ENCODE data around the gene LENG1. TPM values are rescaled to one million over a fixed set of nuclear protein-coding genes. Genes with fewer than 3 reads are reported as not detected.

Gene LENG1
- total and polyA plus RNA-seq, 9 of the 15 experiments (the other 6 are each of a cell fraction or from before 2014, with no cell fraction given) = 0.30 to 10.5 (median 4.7) TPM

DNA sequence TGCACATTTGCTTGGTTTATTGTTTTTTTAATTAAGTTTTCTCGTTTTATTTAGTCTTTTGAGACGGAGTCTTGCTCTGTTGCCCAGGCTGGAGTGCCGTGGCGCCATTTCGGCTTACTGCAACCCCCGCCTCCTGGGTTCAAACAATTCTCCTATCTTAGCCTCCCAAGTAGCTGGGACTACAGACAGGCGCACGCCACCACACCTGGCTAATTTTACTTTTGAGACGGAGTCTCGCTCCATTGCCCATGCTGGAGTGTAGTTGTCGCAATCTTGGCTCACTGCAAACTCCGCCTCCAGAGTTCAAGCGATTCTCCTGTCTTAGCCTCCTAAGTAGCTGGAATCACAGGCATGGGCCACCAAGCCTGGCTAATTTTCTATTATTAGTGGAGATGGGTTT lies 42.5 kb upstream of the LENG1 start:
- peak overlapping the region; percentile 98 to 99 for H3K9ac ChIP-seq (ENCODE audit: insufficient read depth in 1 of 2, low read depth in 2 of 2, low read length in 2 of 2)
- DNase-seq (ENCODE audit: extremely low read depth in 1 of 4, low spot score in 3 of 4) = no peak
- peaks cover 30 to 39% of the 10 kb centered on the region in 2 experiments for H3K4me1 ChIP-seq (replicated peaks in 1 of 2; ENCODE audit: control insufficient read depth in 2 of 2, insufficient read depth in 2 of 2, low read length in 2 of 2)
- peaks cover 67% of the 10 kb centered on the region for H3K79me2 ChIP-seq (ENCODE audit: control insufficient read depth, insufficient read depth, low read length)
- no peak for ATAC-seq
- FAIRE-seq = no peak
- in situ Hi-C loops (cut with MboI) (no loop called here), intact Hi-C loops (cut with micrococcal nuclease) (loop anchor here (2.0 kb wide), 1 partner anchor 65 kb away; the partner anchor contains the start of gene CNOT3)
- ChIA-PET POLR2A (interaction anchor here (0.6 to 5.3 kb wide), 9 partner anchors 9 to 87 kb away, joined by 3 to 206 read pairs (median 8); partner anchors contain the start of genes LENG1, MBOAT7, PRPF31 and TFPT), CTCF (ENCODE audit: low intra/inter-chr PET ratio) (no interaction called here)
- H4K20me1 ChIP-seq (replicated peaks; ENCODE audit: control insufficient read depth, insufficient read depth, low read length) = peaks cover 60% of the 10 kb centered on the region
- H3K36me3 ChIP-seq (ENCODE audit: control insufficient read depth, insufficient read depth, low read length) = peaks cover 64% of the 10 kb centered on the region
- H3K9me1 ChIP-seq (ENCODE audit: control insufficient read depth, insufficient read depth, low read length) = peaks cover 11% of the 10 kb centered on the region
- H3K27me3 ChIP-seq (ENCODE audit: control insufficient read depth in 2 of 2, insufficient read depth in 2 of 2, low read length in 2 of 2) = no peaks in the 10 kb centered on the region
- BruUV-seq (replicated peaks) = no TSS peak
- under 1% methylated on average over 13 of the region's 13 CpGs for WGBS (ENCODE audit: insufficient coverage, low coverage, missing lambda C conversion rate)
- 0 out of 2 replicates have a peak, but pooled peaks have one; percentile 28 for TF ChIP-seq CEBPB (tag; IDR thresholded peaks at IDR 0.05)
- peak; percentile 20; the same call in 1 of the 2 replicates for TF ChIP-seq CEBPG (CRISPR knock-in tag; IDR thresholded peaks at IDR 0.05)
- TF ChIP-seq CEBPG (tag; conservative IDR thresholded peaks at IDR 0.05 in 1 of 2, IDR thresholded peaks at IDR 0.05 in 1 of 2) = peak in 1 of 2 experiments; percentile 40; a peak in 1 of 4 replicates
- TF ChIP-seq PHB2 (IDR thresholded peaks at IDR 0.05; ENCODE audit: low read depth) = no peak
- H3K4me2 ChIP-seq (ENCODE audit: insufficient read depth, low read length) = peak overlapping the region; percentile 89
- peak overlapping the region; percentile 96 for H3K27ac ChIP-seq (ENCODE audit: extremely low read depth, low read depth, low read length)
- H2AFZ ChIP-seq (ENCODE audit: low read depth, low read length) = no peak overlapping the region
- peak overlapping the region; percentile 68 for H3K4me3 ChIP-seq
- H3K9me3 ChIP-seq (replicated peaks; ENCODE audit: control insufficient read depth, insufficient read depth, low read depth, low read length) = no peaks in the 10 kb centered on the region

DNA sequence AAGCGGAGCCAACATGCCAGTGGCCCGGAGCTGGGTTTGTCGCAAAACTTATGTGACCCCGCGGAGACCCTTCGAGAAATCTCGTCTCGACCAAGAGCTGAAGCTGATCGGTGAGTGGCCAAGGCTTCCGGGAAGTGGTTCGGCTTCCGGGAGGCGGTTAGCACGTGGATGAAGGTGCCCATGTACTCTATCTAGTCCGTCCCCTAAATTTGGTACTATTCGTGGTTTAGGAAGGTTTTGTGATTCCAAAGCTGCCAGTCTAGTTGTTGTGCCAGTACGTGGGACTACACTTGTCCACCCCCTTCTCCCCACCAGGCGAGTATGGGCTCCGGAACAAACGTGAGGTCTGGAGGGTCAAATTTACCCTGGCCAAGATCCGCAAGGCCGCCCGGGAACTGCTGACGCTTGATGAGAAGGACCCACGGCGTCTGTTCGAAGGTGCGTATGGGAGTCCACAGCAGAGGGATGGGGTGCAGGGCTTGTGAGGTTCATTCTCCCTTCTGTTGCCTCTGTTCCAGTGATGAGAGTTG lies 41.7 kb upstream of the LENG1 start:
- TSS peak; percentile 68 for BruUV-seq (replicated peaks)
- Histone ChIP-seq H3K27ac (ENCODE audit: extremely low read depth, low read depth, low read length) (peak overlapping the region; percentile 96), H3K9me1 (ENCODE audit: control insufficient read depth, insufficient read depth, low read length) (peaks cover 3% of the 10 kb centered on the region), H3K4me2 (ENCODE audit: insufficient read depth, low read length) (peak overlapping the region; percentile 89), H3K27me3 (ENCODE audit: control insufficient read depth in 2 of 2, insufficient read depth in 2 of 2, low read length in 2 of 2) (no peaks in the 10 kb centered on the region), H4K20me1 (replicated peaks; ENCODE audit: control insufficient read depth, insufficient read depth, low read length) (peaks cover 53% of the 10 kb centered on the region), H3K4me3 (peak overlapping the region; percentile 68), H2AFZ (ENCODE audit: low read depth, low read length) (peak overlapping the region; percentile 78), H3K9me3 (replicated peaks; ENCODE audit: control insufficient read depth, insufficient read depth, low read depth, low read length) (no peaks in the 10 kb centered on the region), H3K4me1 (replicated peaks in 1 of 2; ENCODE audit: control insufficient read depth in 2 of 2, insufficient read depth in 2 of 2, low read length in 2 of 2) (peaks cover 23 to 32% of the 10 kb centered on the region in 2 experiments), H3K79me2 (ENCODE audit: control insufficient read depth, insufficient read depth, low read length) (peaks cover 59% of the 10 kb centered on the region), H3K9ac (ENCODE audit: insufficient read depth in 1 of 2, low read depth in 2 of 2, low read length in 2 of 2) (peak overlapping the region; percentile 98 to 99), H3K36me3 (ENCODE audit: control insufficient read depth, insufficient read depth, low read length) (peaks cover 58% of the 10 kb centered on the region)
- POLR2A ChIA-PET = interaction anchor here (0.6 to 5.3 kb wide), 19 partner anchors 10 to 260 kb away, joined by 3 to 206 read pairs (median 6); partner anchors contain the start of genes CNOT3, LENG1, MBOAT7 and PRPF31
- intact Hi-C loops (cut with micrococcal nuclease) (loop anchor here (2.0 kb wide), 1 partner anchor 64 kb away; the partner anchor contains the start of gene CNOT3), in situ Hi-C loops (cut with MboI) (no loop called here)
- peak in 1 of 4 experiments; percentile 31 for DNase-seq (ENCODE audit: extremely low read depth in 1 of 4, low spot score in 3 of 4)
- CTCF ChIA-PET (ENCODE audit: low intra/inter-chr PET ratio) = no interaction called here
- FAIRE-seq = no peak
- no peak; the same call in 2 of the 3 replicates for ATAC-seq
- WGBS (ENCODE audit: insufficient coverage, low coverage, missing lambda C conversion rate) = under 1% methylated on average over 24 of the region's 28 CpGs
- TF ChIP-seq MCM2 (IDR thresholded peaks at IDR 0.05; ENCODE audit: low read depth) = no peak
- TF ChIP-seq, protein P1, sequence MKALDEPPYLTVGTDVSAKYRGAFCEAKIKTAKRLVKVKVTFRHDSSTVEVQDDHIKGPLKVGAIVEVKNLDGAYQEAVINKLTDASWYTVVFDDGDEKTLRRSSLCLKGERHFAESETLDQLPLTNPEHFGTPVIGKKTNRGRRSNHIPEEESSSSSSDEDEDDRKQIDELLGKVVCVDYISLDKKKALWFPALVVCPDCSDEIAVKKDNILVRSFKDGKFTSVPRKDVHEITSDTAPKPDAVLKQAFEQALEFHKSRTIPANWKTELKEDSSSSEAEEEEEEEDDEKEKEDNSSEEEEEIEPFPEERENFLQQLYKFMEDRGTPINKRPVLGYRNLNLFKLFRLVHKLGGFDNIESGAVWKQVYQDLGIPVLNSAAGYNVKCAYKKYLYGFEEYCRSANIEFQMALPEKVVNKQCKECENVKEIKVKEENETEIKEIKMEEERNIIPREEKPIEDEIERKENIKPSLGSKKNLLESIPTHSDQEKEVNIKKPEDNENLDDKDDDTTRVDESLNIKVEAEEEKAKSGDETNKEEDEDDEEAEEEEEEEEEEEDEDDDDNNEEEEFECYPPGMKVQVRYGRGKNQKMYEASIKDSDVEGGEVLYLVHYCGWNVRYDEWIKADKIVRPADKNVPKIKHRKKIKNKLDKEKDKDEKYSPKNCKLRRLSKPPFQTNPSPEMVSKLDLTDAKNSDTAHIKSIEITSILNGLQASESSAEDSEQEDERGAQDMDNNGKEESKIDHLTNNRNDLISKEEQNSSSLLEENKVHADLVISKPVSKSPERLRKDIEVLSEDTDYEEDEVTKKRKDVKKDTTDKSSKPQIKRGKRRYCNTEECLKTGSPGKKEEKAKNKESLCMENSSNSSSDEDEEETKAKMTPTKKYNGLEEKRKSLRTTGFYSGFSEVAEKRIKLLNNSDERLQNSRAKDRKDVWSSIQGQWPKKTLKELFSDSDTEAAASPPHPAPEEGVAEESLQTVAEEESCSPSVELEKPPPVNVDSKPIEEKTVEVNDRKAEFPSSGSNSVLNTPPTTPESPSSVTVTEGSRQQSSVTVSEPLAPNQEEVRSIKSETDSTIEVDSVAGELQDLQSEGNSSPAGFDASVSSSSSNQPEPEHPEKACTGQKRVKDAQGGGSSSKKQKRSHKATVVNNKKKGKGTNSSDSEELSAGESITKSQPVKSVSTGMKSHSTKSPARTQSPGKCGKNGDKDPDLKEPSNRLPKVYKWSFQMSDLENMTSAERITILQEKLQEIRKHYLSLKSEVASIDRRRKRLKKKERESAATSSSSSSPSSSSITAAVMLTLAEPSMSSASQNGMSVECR (CRISPR knock-in tag; IDR thresholded peaks at IDR 0.05) = no peak; the same call in none of the 2 replicates

Data from K562 (cell line).